ENCODE measurements around the gene FOXA3. TPM values are rescaled to one million over a fixed set of nuclear protein-coding genes. Genes with fewer than 3 reads are reported as not detected.
"Not testable (repeated sequence)": the region's sequence is repeated elsewhere in the genome, so short reads cannot be mapped to it uniquely, and the experiment has no call there.

The FOXA3 gene
- total RNA-seq, 2 donors from 2014 or later, result not detected

- intact Hi-C loops (cut with DNase I), result no loop called here
- no peak for DNase-seq (ENCODE audit: low spot score)
Observed at GRCh38 chr19:45884682-45885555, 20.8 kb downstream of the FOXA3 start.

- intact Hi-C loops (cut with DNase I), result no loop called here
- DNase-seq (ENCODE audit: low spot score), result peak; percentile 97
Observed at GRCh38 chr19:45885556-45886426, 21.7 kb downstream of the FOXA3 start, which contains the start of gene IRF2BP1. Gene IRF2BP1 (minus strand): TSS chr19:45886141. CDS start chr19:45885774, 367 bp downstream.

- peak; percentile 97 for DNase-seq (ENCODE audit: low spot score)
- intact Hi-C loops (cut with DNase I), result no loop called here
Observed at GRCh38 chr19:45886427-45887199, 22.5 kb downstream of the FOXA3 start.

GRCh38 chr19:45887200-45887710 is 23.1 kb downstream of the FOXA3 start:
- no peak for DNase-seq (ENCODE audit: low spot score)
- intact Hi-C loops (cut with DNase I), result no loop called here

- intact Hi-C loops (cut with DNase I), result no loop called here
- no peak for DNase-seq (ENCODE audit: low spot score)
Observed at GRCh38 chr19:45889210-45889885, 25.2 kb downstream of the FOXA3 start.

GRCh38 chr19:45890877-45891276 is 26.8 kb downstream of the FOXA3 start:
- intact Hi-C loops (cut with DNase I), result no loop called here
- no peak for DNase-seq (ENCODE audit: low spot score)

GRCh38 chr19:45895519-45895972 is 31.4 kb downstream of the FOXA3 start:
- no peak for DNase-seq (ENCODE audit: low spot score)
- intact Hi-C loops (cut with DNase I), result loop anchor here in 1 of 2 donors (5.0 kb wide), 1 partner anchor 958 kb away; no protein-coding TSS in a partner anchor

GRCh38 chr19:45895983-45896599 is 32.0 kb downstream of the FOXA3 start:
- not testable (repeated sequence) for DNase-seq (ENCODE audit: low spot score)
- intact Hi-C loops (cut with DNase I), result loop anchor here in 1 of 2 donors (5.0 kb wide), 1 partner anchor 959 kb away; no protein-coding TSS in a partner anchor

GRCh38 chr19:45897261-45897812 is 33.2 kb downstream of the FOXA3 start:
- intact Hi-C loops (cut with DNase I), result loop anchor here in 1 of 2 donors (5.0 kb wide), 1 partner anchor 960 kb away; no protein-coding TSS in a partner anchor

GRCh38 chr19:45899253-45899652 is 35.1 kb downstream of the FOXA3 start:
- no peak for DNase-seq (ENCODE audit: low spot score)
- intact Hi-C loops (cut with DNase I), result loop anchor here in 1 of 2 donors (5.0 kb wide), 1 partner anchor 962 kb away; no protein-coding TSS in a partner anchor

More at GRCh38 chr19:45897261-45897812, 33.2 kb downstream of the FOXA3 start:
- no peak for DNase-seq (ENCODE audit: low spot score)

GRCh38 chr19:45899919-45900589 is 35.9 kb downstream of the FOXA3 start:
- intact Hi-C loops (cut with DNase I), result loop anchor here in 1 of 2 donors (5.0 kb wide), 1 partner anchor 963 kb away; no protein-coding TSS in a partner anchor
- DNase-seq (ENCODE audit: low spot score), result no peak

GRCh38 chr19:45900738-45901431 is 36.8 kb downstream of the FOXA3 start:
- intact Hi-C loops (cut with DNase I), result no loop called here

GRCh38 chr19:45901432-45901911 is 37.3 kb downstream of the FOXA3 start:
- DNase-seq (ENCODE audit: low spot score), result no peak
- intact Hi-C loops (cut with DNase I), result no loop called here

More at GRCh38 chr19:45900738-45901431, 36.8 kb downstream of the FOXA3 start:
- no peak for DNase-seq (ENCODE audit: low spot score)

- intact Hi-C loops (cut with DNase I), result no loop called here
- DNase-seq (ENCODE audit: low spot score), result no peak
Observed at GRCh38 chr19:45901912-45902650, 38.0 kb downstream of the FOXA3 start, which contains the start of gene MYPOP. Gene MYPOP (minus strand): TSS chr19:45902613. CDS start chr19:45901773, 840 bp downstream.
